ENCODE data around the gene C18orf32.

GRCh38 chr18:49481907-49482306, 5.1 kb downstream of the C18orf32 start:
- TF ChIP-seq GATA2 (IDR thresholded peaks at IDR 0.05; ENCODE audit: low read depth, low read length) (no peak), GATA3 (IDR thresholded peaks at IDR 0.05; ENCODE audit: low read depth, low read length) (no peak)
